HG02852 (cell line): Measurements from ENCODE around the gene COX10.
"Not testable (repeated sequence)": the region's sequence is repeated elsewhere in the genome, so short reads cannot be mapped to it uniquely, and the experiment has no call there.

ENCODE experiments used
- ATAC-seq: cut with Tn5 transposase; IDR thresholded peaks from one replicate; pipeline ENCODE4 v1.9.1; 2021; ENCODE audit warnings: mild to moderate bottlenecking, moderate library complexity; ENCODE audit not compliant: unreplicated experiment

Gene COX10

DNA sequence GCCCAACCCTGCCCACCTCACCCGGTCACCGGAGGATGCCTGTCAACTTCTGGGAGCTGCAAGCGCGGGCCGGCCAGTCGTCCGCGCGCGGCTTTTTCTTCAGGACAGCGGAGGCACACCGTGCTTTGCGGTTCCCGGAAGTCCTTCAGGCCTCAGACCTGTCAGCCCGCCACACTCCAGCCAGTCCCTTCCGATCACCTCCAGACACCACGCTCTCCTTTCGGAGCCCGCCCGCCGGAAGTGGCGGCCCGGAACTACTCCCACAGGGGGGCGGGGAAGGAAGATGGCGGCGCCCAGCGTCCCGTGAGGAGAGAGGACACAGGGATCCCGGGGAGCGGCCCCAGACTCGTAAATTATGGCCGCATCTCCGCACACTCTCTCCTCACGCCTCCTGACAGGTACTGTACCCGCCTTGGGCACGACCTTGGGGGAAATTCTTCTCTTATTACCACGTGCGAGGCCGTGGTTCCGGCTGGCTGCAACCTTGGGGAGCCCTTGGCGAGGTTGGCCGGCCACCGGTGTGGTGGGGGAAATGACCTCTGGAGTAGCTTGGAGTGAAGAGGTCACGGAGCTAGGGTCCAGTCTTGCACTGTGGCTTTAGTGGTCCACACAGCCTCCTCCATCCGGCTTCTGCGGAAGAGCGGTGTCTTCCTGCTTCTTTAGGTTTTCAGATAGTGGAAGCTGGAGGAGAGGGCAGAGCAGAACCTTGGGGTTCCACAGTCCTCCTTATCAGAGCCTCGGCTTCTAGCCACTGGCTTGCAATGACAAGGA, at the start of gene COX10:
Gene COX10, plus strand, starts transcription at position 254 of the 771 bp plus-strand sequence. Its CDS starts 102 bp downstream, at position 356.
- ATAC-seq: peak; percentile 99

DNA sequence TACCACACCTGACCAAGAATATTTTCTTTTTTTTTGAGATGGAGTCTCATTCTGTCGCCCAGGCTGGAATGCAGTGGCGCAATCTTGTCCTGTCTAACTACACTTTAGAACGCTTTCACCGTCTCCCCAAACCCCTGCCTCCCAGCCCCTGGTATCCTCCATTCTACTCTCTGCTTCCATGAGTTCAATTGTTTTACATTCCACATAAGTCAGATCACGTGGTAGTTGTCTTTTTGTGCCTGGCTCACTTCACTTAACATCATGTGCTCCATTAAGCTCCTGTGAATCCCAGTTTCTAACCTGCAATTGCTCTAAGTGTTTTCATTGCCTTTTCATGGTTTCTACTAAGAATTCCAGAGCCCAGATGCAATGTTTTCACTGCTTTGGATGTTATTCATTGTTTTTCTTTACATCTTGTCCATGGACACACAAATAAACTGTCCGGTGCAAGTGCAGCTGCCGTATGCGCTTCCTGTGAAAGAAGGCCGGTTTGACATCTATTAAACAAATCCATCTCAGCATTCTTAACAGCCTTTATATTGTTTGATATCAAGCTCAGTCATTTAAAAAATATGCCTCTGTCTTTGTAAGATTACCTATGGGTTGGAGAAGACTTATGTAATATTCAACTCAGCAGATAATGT, 47.5 kb upstream of the COX10 start:
- not testable (repeated sequence) for ATAC-seq

DNA sequence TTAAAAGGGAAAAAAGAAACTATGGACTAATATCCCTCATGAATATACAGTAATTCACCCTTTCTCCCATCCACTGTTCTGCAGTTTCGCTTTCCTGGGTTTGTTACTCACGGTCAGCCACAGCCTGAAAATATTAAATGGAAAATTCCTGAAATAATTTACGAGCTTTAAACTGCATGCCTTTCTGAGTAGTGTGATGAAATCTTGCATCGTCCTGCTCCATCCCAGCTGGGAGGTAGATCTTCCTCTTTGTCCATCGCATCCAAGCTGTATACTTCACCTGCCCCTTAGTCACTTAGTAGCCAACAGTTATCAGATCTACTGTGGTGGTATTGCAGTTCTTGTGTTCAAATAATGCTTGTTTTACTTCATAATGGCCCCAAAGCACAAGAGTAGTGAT, 39.5 kb upstream of the COX10 start:
- ATAC-seq: not testable (repeated sequence)

DNA sequence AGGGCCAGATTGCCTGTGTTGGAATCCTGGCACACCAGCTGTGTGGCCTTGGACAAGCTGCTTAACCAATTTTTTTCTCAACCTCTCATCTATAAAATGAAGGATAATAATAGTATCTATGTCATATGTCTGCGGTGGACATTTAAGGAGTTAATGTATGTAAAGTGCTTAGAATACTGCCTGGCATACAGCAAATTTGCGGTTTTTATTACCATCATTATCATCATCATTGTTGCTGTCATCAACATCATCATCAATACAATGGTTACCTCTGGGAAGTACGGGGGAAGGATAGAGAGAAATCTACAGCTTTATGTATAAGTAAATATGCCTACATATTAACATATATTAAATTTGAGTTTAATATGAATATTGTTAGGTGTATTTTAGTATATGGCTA, 37.1 kb upstream of the COX10 start:
- no peak for ATAC-seq

DNA sequence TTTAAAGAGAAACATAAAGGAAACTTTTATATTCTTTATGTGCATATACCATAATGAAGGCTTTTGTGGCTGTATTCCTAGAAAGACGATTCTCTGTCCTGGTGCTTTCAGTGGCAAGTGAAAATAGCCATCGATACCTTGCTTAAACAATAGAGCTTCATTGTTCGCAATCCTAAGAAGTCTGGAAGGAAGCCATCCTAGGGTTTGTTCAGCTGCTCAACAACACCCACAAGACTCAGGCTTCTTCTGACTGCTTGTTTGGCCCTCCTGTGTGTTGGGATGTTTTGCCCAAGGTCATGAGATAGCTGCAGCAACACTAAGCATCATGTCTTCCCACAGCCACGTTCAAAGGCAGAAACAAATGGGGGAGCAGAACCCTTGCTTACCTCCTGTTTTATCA, 36.1 kb upstream of the COX10 start:
- ATAC-seq: no peak

DNA sequence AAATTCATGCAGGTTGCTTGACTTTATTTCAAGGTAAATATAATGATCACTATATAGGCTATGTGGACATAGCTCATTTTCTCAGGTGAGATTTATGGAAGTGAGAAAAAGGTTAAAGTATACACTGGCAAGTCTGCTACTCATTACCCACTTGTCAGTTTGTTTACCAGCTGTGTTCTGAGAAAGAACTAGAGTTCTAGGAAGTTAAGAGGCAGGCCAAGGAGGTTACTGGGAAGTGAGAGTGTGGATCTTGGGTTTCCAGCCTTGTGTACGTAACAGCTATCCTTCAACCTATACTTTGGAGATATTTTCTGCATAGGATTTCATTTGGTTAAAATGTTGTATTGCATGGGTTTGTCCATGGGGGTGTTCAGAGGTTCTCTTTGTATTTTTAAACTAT, 31.9 kb upstream of the COX10 start:
- no peak for ATAC-seq

DNA sequence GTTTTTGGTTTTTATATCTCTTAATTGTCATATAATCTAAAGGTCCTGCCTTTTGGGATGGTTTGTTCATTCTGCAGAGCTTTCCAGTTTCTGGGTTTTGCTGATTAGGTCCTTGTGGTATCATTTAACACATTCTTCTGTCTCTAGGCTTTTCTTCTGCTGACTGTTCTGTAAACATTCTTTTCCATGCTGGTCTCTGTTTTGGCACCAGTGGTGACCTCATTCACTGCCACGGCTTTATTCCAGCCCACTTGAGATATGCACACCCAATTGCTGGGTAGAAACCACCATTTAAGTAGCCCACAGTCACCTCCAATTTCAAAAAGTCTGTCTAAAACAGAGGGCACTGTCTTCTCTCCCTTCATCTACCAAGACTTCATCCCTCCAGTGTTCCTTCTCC, 31.1 kb upstream of the COX10 start:
- no peak for ATAC-seq

DNA sequence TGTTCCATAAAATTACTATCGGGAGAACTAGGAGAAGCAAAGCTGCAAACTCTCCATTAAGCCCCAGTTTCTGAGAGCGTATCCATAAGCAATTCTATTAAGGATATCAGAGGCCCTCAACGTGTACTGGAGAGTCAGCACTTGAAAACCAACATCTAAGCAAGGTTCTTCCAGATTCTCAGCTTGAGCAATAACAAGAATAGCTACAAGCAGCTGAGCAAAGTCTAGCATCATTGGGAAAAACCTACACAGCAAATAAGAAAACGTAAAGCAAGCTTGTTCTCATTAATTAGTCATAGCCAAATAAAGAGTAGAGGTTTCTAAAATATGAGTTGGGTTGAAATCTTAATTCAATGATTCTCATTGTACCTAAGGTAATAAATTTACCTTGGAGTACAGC, 26.9 kb upstream of the COX10 start:
- ATAC-seq: peak; percentile 64

DNA sequence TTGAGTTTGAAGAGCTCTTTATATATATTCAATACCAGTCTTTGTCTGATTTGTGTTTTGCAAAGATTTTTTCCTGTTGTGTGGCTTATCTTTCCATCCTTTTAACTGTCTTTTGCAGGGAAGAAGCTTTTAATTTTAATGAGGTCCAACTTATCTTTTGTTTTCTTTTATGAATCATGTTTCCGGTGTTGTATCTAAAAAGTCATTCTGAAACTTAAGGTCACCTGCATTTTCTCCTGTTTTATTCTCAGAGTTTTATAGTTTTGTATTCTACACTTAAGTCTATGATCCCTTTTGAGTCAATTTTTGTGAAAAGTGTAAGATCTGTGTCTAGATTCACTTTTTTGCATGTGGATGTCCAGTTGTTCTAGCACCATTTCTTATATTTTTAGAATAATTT, 24.6 kb upstream of the COX10 start:
- peak; percentile 47 for ATAC-seq

DNA sequence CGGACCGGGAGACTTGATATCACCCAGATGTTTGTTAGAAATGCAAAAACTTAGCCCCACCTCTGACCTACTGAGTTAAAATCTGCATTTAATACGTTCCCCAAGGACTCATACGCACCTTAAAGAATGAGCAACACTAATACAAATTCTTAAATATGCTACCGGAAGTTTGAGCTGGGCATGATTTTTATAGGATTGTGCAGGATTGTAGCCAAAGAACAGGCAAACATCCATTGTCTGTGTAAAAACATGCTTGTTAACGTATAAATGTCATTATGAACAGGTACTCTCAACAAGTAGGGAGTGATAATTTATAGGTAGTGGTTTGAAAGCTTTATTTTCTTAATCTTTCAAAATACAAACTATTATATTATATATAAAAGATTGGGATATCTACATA, 22.3 kb upstream of the COX10 start:
- ATAC-seq: no peak

DNA sequence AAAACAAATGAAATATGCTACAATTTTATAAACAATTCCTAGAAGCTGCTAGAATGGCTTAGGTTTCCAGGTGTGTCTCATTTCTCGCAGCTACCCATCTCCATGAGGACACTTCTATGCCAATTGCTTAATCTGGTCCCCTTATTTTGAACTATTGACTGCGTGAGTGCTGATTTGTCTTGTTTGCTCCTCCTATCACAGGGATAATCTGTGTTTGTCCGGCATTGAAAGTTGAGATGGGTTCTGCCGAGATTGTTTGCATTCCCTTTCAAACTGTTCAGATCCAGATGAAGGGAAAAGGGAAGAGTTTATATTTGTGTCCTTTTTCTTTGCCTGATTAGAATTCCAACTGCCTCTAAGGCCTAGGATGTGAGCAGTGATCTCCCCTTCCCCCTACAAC, 21.7 kb upstream of the COX10 start:
- ATAC-seq: no peak

DNA sequence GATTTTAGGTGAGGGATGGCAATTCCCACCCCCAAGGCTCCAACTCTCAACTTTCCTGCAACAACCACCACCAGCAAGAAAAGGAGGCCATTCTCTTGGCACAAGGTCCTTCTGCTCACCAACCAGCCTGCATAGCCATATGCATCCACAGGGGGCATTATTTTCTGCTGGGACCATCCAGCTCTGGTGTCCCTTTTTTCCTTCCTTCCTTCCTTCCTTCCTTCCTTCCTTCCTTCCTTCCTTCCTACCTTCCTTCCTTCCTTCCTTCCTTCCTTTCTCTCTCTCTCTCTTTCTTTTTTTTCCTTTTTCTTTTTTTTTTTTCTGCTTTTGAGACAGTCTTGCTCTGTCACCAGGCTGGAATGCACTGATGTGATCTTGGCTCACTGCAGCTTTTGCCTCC, 21.1 kb upstream of the COX10 start:
- ATAC-seq: no peak

DNA sequence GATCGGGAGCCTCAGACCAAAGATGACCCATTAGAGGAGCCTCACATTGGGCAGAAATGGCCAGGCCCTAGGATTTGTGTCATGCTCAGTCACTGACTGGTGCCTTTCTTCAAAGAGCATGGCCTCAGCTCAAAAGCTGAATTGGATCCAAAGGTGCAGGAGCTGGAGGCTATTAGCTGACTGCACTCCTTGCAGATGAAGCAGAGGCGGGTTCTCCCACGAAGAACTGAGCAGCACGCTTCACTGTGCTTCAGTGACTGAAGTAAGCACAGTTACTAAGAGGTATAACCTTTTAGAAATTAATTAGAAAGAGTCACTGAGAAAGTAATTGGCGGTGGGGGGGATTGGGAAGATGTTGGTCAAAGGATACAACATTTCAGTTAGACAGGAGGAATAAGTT, 18.7 kb upstream of the COX10 start:
- ATAC-seq: no peak

DNA sequence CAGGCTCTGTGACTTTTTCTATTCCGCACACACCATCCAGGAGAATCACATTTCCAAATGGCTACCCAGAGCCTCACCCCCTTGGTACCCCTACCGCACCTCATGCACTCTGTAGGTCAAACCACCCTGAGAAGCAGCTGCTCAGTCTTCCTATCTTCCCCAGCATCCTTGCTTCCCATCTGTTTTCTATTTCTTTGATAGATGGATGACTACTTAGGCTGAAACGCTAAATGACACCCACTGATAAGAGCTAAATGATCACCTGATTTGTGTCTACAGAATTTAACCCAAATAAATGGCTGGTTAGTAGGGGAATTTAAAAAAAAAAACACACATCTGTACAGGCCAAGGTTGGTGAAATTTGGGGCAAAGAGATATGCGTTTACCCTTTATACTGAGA, 17.6 kb upstream of the COX10 start:
- no peak for ATAC-seq

DNA sequence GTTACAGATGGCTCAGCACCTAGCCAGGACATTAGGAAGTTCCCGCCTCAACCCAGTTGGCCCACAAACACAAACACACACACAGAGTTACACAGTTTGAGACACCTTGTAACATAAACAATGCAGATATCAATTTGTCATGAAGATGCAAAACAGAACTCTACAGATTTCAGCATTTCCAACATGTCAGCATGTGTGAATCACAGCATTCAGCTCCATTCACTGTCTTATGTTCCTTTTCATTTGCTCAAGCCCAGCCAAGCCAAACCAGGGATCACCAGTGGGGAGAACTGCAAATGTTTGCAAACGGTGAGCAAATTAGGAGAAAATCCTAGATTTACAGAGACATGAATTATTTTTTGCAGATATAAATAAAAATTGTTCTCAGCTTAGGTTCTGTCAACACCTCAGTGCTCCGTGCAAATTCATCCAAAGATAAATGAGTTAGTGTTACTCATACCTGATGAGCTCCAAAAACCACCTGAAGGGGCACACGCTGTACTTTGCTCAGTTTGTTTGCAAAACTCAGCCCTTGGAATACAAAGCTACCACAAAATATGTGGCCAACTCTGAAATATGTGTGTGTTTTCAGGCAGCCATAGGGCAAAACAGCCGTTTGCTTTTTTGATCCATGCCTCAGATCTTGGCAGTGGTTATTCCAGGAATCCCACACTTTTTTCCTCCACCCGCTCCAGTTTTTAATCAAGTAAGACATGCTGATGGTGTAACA, 16.3 kb upstream of the COX10 start:
- ATAC-seq: no peak

DNA sequence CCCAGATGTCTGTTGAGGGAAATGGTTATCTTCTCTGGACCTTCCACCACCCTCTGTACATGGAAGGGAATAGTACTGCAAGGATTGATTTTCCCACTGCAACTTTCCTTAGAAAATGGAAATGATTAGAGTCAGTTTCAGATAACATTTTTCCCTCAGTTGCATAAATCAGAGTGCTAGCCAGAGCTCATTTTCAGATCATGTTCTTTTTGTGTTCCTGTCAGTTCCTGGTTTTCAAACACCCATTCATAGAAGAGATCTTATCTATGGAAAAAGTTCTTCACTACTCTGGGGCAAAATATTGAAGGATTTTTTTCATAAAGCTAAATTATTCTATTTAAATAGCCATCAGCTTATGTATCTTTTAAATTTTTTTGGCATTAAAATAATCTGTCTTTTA, 11.7 kb upstream of the COX10 start:
- ATAC-seq: no peak

DNA sequence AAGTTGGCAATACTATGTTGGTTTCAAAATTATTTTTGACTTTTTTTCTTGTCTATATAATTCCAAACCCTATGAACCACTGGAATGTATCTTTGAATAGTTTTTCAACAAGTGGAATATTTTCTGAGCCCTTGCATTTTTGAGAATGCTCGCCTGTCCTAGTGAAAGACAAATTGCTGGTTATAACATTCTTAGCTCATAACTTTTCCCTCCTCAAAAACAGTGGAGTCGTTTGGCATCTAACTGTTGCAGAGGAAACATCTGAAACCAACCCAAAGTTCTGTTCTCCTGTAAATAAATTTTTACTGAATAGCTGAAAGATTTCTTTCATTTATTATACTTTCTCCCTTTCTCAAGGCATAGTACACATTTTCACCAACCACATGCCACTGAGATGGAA, 11.3 kb upstream of the COX10 start:
- ATAC-seq: no peak

DNA sequence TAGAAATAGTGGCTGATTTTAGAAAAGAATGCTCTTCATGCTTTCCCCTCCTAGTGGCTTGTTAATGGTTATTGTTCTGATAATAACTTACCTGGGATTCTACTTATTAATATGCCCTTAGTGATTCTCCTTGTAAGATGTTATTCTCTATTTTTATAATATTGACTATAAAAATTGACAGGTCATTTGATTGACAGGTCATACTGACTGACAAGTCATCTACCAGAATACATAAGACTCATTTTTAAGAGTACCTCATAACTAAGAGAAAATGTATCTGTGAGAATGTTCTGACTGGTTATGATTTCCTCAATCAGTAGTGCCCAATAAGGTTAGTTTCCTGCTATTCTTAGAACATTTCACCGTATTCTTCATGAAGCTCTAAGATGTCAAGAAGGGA, 8.6 kb upstream of the COX10 start:
- no peak for ATAC-seq

DNA sequence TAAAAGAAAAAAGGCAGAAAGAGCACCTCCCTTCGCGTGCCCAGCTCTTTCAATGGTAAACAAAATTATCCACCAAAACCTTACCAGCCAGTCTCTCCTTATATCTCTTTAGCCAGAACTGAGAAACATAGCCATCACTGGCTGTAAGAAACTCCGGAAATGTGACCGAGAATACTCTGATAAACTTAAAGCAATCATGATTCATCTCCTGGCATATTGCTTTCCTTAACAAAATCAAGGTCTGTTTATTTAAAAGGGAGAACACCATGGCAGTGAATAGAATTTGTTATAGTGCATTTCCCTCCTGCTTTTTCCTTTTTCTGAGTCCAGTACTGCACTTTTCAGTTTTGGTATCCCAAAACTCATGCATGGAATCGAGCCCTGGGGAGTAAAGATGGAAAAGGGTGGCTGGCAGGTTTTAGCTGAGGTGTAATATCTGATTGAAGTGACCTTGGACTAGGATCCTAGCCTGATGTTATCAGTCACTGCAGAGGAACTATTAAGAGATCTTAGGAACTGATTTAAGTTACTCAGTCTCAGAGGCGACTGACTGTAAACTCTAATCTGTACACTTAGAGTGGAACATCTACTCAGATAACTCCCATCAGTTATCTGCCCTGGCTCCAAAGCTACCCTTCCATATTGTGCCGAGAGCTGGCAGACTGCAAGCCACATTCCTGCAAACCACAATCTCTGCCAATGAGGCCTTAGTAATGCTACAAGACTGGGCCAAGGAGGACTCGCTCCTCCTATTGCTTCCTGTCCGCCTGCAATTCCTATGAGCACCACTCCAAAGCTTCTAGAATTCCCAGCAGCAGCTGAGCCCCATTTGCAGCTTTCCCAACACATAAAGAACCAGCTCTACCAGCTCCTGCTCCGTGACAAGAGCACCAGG, 7.4 kb upstream of the COX10 start:
- no peak for ATAC-seq

DNA sequence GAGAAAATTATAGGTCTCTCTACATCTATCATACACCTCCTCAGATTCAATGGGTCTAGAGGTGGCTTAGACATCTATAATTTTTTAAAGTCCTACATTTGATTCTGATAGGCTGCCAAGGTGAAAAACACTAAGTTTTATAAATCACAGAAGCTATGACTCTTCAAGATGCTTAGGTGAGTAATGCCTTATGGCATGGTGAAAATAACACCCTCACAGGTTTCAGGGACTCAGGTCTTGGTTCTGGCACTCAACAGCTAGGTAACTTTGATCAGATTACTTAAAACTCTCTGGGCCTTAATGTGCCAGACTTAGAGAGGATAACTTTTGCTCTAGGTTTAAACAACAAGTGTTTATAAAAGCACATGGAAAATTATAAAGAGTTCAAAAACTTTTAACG, 2.0 kb upstream of the COX10 start:
- ATAC-seq: no peak
